NCI-H1092 (cell line): Measurements from ENCODE around the gene DIP2C.
"Not testable (repeated sequence)": the region's sequence is repeated elsewhere in the genome, so short reads cannot be mapped to it uniquely, and the experiment has no call there.

ENCODE experiments used
- DNase-seq: peaks from one replicate; lab custom pipeline; 2025; lab: John Stamatoyannopoulos, UW

Gene DIP2C

GRCh38 chr10:689452-690371 is at the start of gene DIP2C:
Gene DIP2C (minus strand): TSS chr10:689668. CDS start chr10:689578, 90 bp downstream.
- DNase-seq = no peak

- no peak for DNase-seq
Observed at GRCh38 chr10:734481-734880, 45.0 kb upstream of the DIP2C start.

- DNase-seq = no peak
Observed at GRCh38 chr10:733086-733485, 43.6 kb upstream of the DIP2C start.

GRCh38 chr10:729213-729612 is 39.7 kb upstream of the DIP2C start:
- DNase-seq = no peak

GRCh38 chr10:728603-729002 is 39.1 kb upstream of the DIP2C start:
- DNase-seq = no peak

GRCh38 chr10:727162-727790 is 37.8 kb upstream of the DIP2C start:
- DNase-seq = no peak

GRCh38 chr10:725786-726185 is 36.3 kb upstream of the DIP2C start:
- no peak for DNase-seq

GRCh38 chr10:725302-725701 is 35.8 kb upstream of the DIP2C start:
- DNase-seq = no peak

GRCh38 chr10:723973-724372 is 34.5 kb upstream of the DIP2C start:
- DNase-seq = no peak

GRCh38 chr10:722281-723060 is 33.0 kb upstream of the DIP2C start:
- no peak for DNase-seq

- DNase-seq = no peak
Observed at GRCh38 chr10:718143-718700, 28.8 kb upstream of the DIP2C start.

GRCh38 chr10:717458-717857 is 28.0 kb upstream of the DIP2C start:
- DNase-seq = no peak

GRCh38 chr10:716821-717220 is 27.4 kb upstream of the DIP2C start:
- no peak for DNase-seq

GRCh38 chr10:714214-714613 is 24.7 kb upstream of the DIP2C start:
- DNase-seq = no peak

- no peak for DNase-seq
Observed at GRCh38 chr10:712575-712974, 23.1 kb upstream of the DIP2C start.

GRCh38 chr10:712089-712488 is 22.6 kb upstream of the DIP2C start:
- no peak for DNase-seq

GRCh38 chr10:707861-708260 is 18.4 kb upstream of the DIP2C start:
- DNase-seq = no peak

- no peak for DNase-seq
Observed at GRCh38 chr10:707456-707855, 18.0 kb upstream of the DIP2C start.

GRCh38 chr10:703118-703517 is 13.7 kb upstream of the DIP2C start:
- no peak for DNase-seq

GRCh38 chr10:700183-700582 is 10.7 kb upstream of the DIP2C start:
- DNase-seq = not testable (repeated sequence)

GRCh38 chr10:697097-697875 is 7.8 kb upstream of the DIP2C start:
- no peak for DNase-seq

GRCh38 chr10:695396-695795 is 5.9 kb upstream of the DIP2C start:
- no peak for DNase-seq
